Measurements from ENCODE around the gene TERB1. TPM values are rescaled to one million over a fixed set of nuclear protein-coding genes. Genes with fewer than 3 reads are reported as not detected.

TERB1 gene
- total RNA-seq, 1 donor from 2014 or later, result not detected

- H3K4me3 ChIP-seq, result no peak overlapping the region
- Mint-ChIP-seq H3K4me1 (peaks cover 13% of the 10 kb centered on the region), H3K36me3 (peaks cover 8% of the 10 kb centered on the region), H3K4me3 (no peak overlapping the region), H3K27ac (no peak overlapping the region), H3K9me3 (no peaks in the 10 kb centered on the region), H3K27me3 (ENCODE audit: insufficient read depth, low read depth) (peaks cover 2% of the 10 kb centered on the region)
- TF ChIP-seq EZH2phosphoT487 (IDR thresholded peaks at IDR 0.05) (no peak), CTCF (IDR thresholded peaks at IDR 0.05) (no peak), EZH2 (IDR thresholded peaks at IDR 0.05) (no peak)
- H3K27ac ChIP-seq, result no peak overlapping the region
- H3K4me1 ChIP-seq, result peaks cover 11% of the 10 kb centered on the region
- H3K27me3 ChIP-seq, result no peaks in the 10 kb centered on the region
- peaks cover 23% of the 10 kb centered on the region for H4K20me1 ChIP-seq (ENCODE audit: low read depth)
- H3K9ac ChIP-seq, result no peak overlapping the region
- H3K4me2 ChIP-seq, result no peak overlapping the region
- no peak for DNase-seq (ENCODE audit: low spot score)
- peaks cover 7% of the 10 kb centered on the region for H3K36me3 ChIP-seq
- H2AFZ ChIP-seq (replicated peaks), result no peak overlapping the region
- H3F3A ChIP-seq (ENCODE audit: low read depth), result no peaks in the 10 kb centered on the region
- H3K9me3 ChIP-seq (ENCODE audit: low read depth), result no peaks in the 10 kb centered on the region
- peaks cover 36% of the 10 kb centered on the region for H3K79me2 ChIP-seq (ENCODE audit: low read depth)
These were observed 30.8 kb upstream of the TERB1 start for GRCh38 chr16:66832190-66832589.

GRCh38 chr16:66830422-66831404 is 29.3 kb upstream of the TERB1 start, which contains the start of gene NAE1:
Gene NAE1 (minus strand): TSS chr16:66830976. CDS start chr16:66830899, 77 bp downstream.
- H3K36me3 Mint-ChIP-seq, result peaks cover 18% of the 10 kb centered on the region
- peak; percentile 98 for DNase-seq (ENCODE audit: low spot score)
- no peak within 1 kb of the TSS for H3K27ac Mint-ChIP-seq
- Histone ChIP-seq H3K27me3 (no peaks in the 10 kb centered on the region), H3K4me2 (peak within 1 kb of the TSS; percentile 95), H3K36me3 (peaks cover 7% of the 10 kb centered on the region), H3K4me3 (peak within 1 kb of the TSS; percentile 87), H4K20me1 (ENCODE audit: low read depth) (peaks cover 36% of the 10 kb centered on the region), H3F3A (ENCODE audit: low read depth) (no peaks in the 10 kb centered on the region), H3K79me2 (ENCODE audit: low read depth) (peaks cover 50% of the 10 kb centered on the region), H3K9me3 (ENCODE audit: low read depth) (no peaks in the 10 kb centered on the region), H3K4me1 (peaks cover 15% of the 10 kb centered on the region), H3K9ac (peak within 1 kb of the TSS; percentile 81), H3K27ac (peak within 1 kb of the TSS; percentile 52), H2AFZ (replicated peaks) (peak within 1 kb of the TSS; percentile 85)
- TF ChIP-seq CTCF (IDR thresholded peaks at IDR 0.05) (peak; percentile 92), EZH2 (IDR thresholded peaks at IDR 0.05) (peak; percentile 41), EZH2phosphoT487 (IDR thresholded peaks at IDR 0.05) (no peak)
- peaks cover 2% of the 10 kb centered on the region for H3K27me3 Mint-ChIP-seq (ENCODE audit: insufficient read depth, low read depth)
- peaks cover 19% of the 10 kb centered on the region for H3K4me1 Mint-ChIP-seq
- H3K9me3 Mint-ChIP-seq, result no peaks in the 10 kb centered on the region
- H3K4me3 Mint-ChIP-seq, result peak within 1 kb of the TSS; percentile 85

- H3K27me3 Mint-ChIP-seq (ENCODE audit: insufficient read depth, low read depth), result peaks cover 2% of the 10 kb centered on the region
- H3K27ac Mint-ChIP-seq, result no peak overlapping the region
- Histone ChIP-seq H2AFZ (replicated peaks) (no peak overlapping the region), H3K79me2 (ENCODE audit: low read depth) (peaks cover 59% of the 10 kb centered on the region), H3F3A (ENCODE audit: low read depth) (no peaks in the 10 kb centered on the region), H3K36me3 (peaks cover 26% of the 10 kb centered on the region), H4K20me1 (ENCODE audit: low read depth) (peaks cover 51% of the 10 kb centered on the region), H3K4me3 (no peak overlapping the region), H3K9me3 (ENCODE audit: low read depth) (no peaks in the 10 kb centered on the region), H3K4me1 (peaks cover 5% of the 10 kb centered on the region), H3K9ac (no peak overlapping the region), H3K27ac (no peak overlapping the region), H3K4me2 (no peak overlapping the region), H3K27me3 (no peaks in the 10 kb centered on the region)
- DNase-seq (ENCODE audit: low spot score), result no peak
- TF ChIP-seq CTCF (IDR thresholded peaks at IDR 0.05) (no peak), EZH2phosphoT487 (IDR thresholded peaks at IDR 0.05) (no peak), EZH2 (IDR thresholded peaks at IDR 0.05) (no peak)
- H3K4me3 Mint-ChIP-seq, result no peak overlapping the region
- no peaks in the 10 kb centered on the region for H3K9me3 Mint-ChIP-seq
- H3K4me1 Mint-ChIP-seq, result peaks cover 11% of the 10 kb centered on the region
- H3K36me3 Mint-ChIP-seq, result peaks cover 38% of the 10 kb centered on the region
These were observed 22.6 kb upstream of the TERB1 start for GRCh38 chr16:66824006-66824405.
